B cell (primary cell): ENCODE data around the gene ADAMTS16.

Experiments used
- CTCF ChIP-seq: fragments of 200-600 bp; IDR thresholded peaks from one replicate; pipeline ENCODE4 v1.8.0; 2022; ENCODE audit warnings: antibody characterized with exemption, mild to moderate bottlenecking
- EZH2 ChIP-seq: IDR thresholded peaks from 2 replicates; pipeline ENCODE4 v1.6.1; 2012; ENCODE audit warnings: borderline replicate concordance, low read depth, mild to moderate bottlenecking, moderate library complexity, low read length; ENCODE audit not compliant: insufficient read depth, poor library complexity, severe bottlenecking

- TF ChIP-seq CTCF: no peak
- no peak for TF ChIP-seq EZH2
These were observed 220.9 kb downstream of the ADAMTS16 start for GRCh38 chr5:5360941-5361520.
